Adrenal gland (tissue), 12 donors: ENCODE data around the gene MRGPRD. TPM values are rescaled to one million over a fixed set of nuclear protein-coding genes. Genes with fewer than 3 reads are reported as not detected.

Experiments
- DNase-seq, 7 donors: peaks; one replicate each; pipeline ENCODE4 v3.0.0-alpha.2; 2019 to 2020
- H3K27ac ChIP-seq, 5 donors: fragments of 200-600 bp; sonication (generic) in 4 of 5; 1 replicate in 3 of 5; 2 replicates in 2 of 5; pipeline versions ENCODE4 v1.5.1 to v1.8.0; 2016 to 2020; ENCODE audit warnings: mild to moderate bottlenecking in 1 of 5
- H3K27me3 ChIP-seq: fragments of 200-600 bp; 2 replicates; pipeline ENCODE4 v1.8.0; 2021
- H3K36me3 ChIP-seq, 2 donors: fragments of 200-600 bp; replicated peaks in 1 of 2; 1 replicate in 1 of 2; 2 replicates in 1 of 2; pipeline versions ENCODE4 v1.5.1 to v1.8.0; 2018 to 2022
- H3K4me1 ChIP-seq, 2 donors: fragments of 200-600 bp; replicated peaks in 1 of 2; 1 replicate in 1 of 2; 2 replicates in 1 of 2; pipeline versions ENCODE4 v1.5.1 to v1.8.0; 2018 to 2021
- H3K4me3 ChIP-seq, 4 donors: fragments of 200-600 bp; sonication (generic) in 3 of 4; one replicate each; pipeline ENCODE4 v1.5.1; 2016 to 2018
- H3K9me3 ChIP-seq, 3 donors: fragments of 200-600 bp; sonication (generic) in 1 of 3; replicated peaks in 1 of 3; 1 replicate in 2 of 3; 2 replicates in 1 of 3; pipeline versions ENCODE4 v1.5.1 to v1.8.0; 2016 to 2021
- POLR2A ChIP-seq, 2 donors: fragments of 450-650 bp; IDR thresholded peaks; one replicate each; pipeline ENCODE4 v1.6.1; 2017; ENCODE audit warnings: antibody characterized with exemption in 2 of 2, mild to moderate bottlenecking in 2 of 2, moderate library complexity in 1 of 2
- WGBS, 4 donors: extraction: QIAGEN DNeasy Blood & Tissue Kit in 2 of 4; methylation state at CpG; one replicate each; pipeline versions ENCODE4 v1.1.5 to v1.1.7; 2013 to 2017; 5-methylcytosine and 5-hydroxymethylcytosine counted together
- intact Hi-C, 2 donors: fragments of 100-400 bp; cut with DNase I; formaldehyde crosslinking; loops; one replicate each; pipeline versions ENCODE4 v1.14.1 to v1.15.0; 2022 to 2023
- polyA plus RNA-seq, 3 donors: library from polyadenylated mRNA; stranded (reverse); fragments of 200-250 nt in 2 of 3; fragments of 350-450 nt in 1 of 3; fragmentation: Illumina TruSeq in 1 of 3; extraction: RNeasy Lipid Tissue Mini Kit (QIAGEN cat#74804) in 1 of 3; gene quantifications; one replicate each; pipeline ENCODE4 v1.2.3, GENCODE V29; 2013 to 2014
- total RNA-seq, 9 donors: library from RNA; depleted of rRNA in 4 of 9; stranded (reverse); fragments of >200 nt in 4 of 9; fragments of 120-200 nt in 1 of 9; fragmentation: NEBNext Ultra II Directional in 1 of 9; extraction: Animal tissue kit (Norgen Biotek cat#: 25700) in 1 of 9; gene quantifications; one replicate each; pipeline versions ENCODE4 v1.1.0 to v1.2.4, GENCODE V29; 2013 to 2023
- TF ChIP-seq, protein P1 (sequence below), 6 experiments: fragments of 450-650 bp in 4 of 6; fragments of 200-600 bp in 2 of 6; sonication (generic) in 1 of 6; IDR thresholded peaks; 1 replicate in 5 of 6; 2 replicates in 1 of 6; pipeline versions ENCODE4 v1.5.1 to v1.8.0; 2016 to 2021; ENCODE audit warnings: antibody characterized with exemption in 6 of 6, mild to moderate bottlenecking in 2 of 6, moderate library complexity in 1 of 6
- donor health status: healthy with polysubstance abuse.
- donor health status: Bipolar disorder and iron deficiency.
- donor health status: DM: yes; HTN: yes; CAD: no.
- donor health status: DM: no; HTN: no; CAD: no.
- donor health status: DM: no; HTN: no; CAD: no.
- donor health status: DM: yes; HTN: yes; CAD: no.

The MRGPRD gene
- total and polyA plus RNA-seq, 12 donors = not detected

DNA sequence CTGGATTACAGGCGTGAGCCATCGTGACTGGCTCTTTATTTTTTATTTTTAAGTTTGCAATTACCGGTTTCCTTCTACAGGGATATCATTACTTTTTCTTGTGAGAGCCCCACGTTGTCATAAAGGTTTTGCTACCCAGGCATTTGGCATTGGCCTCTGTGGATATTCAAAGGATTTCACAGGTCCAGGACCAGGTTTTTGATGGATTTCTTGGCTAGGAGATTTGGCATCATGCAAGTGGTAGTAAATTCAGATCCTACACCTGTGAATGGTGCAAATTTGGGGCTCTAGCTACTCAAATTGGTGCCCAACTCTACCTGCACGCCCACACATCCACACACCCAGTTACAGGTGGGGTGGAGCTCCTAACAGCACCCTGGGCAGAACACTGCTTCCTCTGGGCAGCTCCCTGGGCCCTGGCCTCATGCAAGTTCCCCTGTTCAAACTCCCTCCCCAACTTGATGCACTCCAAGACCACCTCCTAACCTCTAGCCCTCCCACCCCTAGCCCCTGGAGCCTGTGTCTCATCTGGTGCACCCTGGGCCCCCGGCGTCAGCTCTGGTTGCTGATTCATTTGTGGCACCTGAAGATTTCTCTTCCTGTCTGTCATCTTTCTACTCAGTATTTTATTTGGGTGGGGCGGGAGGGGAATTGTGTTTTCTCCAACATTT, 9.3 kb upstream of the MRGPRD start:
- Histone ChIP-seq H3K36me3 (no peaks in the 10 kb centered on the region), H3K4me1 (no peaks in the 10 kb centered on the region), H3K27me3 (peaks cover 5% of the 10 kb centered on the region), H3K27ac (no peak overlapping the region), H3K9me3 (no peaks in the 10 kb centered on the region), H3K4me3 (no peak overlapping the region)
- DNase-seq = peak in 3 of 7 donors; percentile 0 to 18 (median 5)
- TF ChIP-seq, protein P1, sequence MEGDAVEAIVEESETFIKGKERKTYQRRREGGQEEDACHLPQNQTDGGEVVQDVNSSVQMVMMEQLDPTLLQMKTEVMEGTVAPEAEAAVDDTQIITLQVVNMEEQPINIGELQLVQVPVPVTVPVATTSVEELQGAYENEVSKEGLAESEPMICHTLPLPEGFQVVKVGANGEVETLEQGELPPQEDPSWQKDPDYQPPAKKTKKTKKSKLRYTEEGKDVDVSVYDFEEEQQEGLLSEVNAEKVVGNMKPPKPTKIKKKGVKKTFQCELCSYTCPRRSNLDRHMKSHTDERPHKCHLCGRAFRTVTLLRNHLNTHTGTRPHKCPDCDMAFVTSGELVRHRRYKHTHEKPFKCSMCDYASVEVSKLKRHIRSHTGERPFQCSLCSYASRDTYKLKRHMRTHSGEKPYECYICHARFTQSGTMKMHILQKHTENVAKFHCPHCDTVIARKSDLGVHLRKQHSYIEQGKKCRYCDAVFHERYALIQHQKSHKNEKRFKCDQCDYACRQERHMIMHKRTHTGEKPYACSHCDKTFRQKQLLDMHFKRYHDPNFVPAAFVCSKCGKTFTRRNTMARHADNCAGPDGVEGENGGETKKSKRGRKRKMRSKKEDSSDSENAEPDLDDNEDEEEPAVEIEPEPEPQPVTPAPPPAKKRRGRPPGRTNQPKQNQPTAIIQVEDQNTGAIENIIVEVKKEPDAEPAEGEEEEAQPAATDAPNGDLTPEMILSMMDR (IDR thresholded peaks at IDR 0.05) = no peak
- TF ChIP-seq POLR2A (IDR thresholded peaks at IDR 0.05) = no peak
- WGBS, 4 donors = 76 to 86% (median 82%) methylated on average over 8 of the region's 8 CpGs
- intact Hi-C loops = no loop called here

DNA sequence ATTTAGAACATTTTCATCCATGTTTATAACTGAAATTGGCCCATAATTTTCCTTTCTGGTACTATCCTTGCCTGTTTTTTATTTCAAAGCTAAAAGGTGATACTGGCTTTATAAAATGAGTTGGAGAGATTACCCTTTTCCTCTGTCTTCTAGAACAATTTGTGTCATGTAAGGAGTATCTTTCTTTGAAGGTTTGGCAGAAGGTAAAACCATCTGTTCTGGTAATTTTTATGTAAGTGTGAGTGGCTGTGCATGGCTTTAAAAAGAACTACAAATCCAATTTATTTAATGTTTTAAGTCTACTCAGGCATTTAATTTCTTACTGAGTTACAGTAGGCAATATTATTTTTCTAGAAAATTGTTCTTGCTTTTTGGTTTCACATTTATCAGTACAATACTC, 7.7 kb upstream of the MRGPRD start:
- intact Hi-C loops = no loop called here
- no peaks in the 10 kb centered on the region for H3K9me3 ChIP-seq
- no peaks in the 10 kb centered on the region for H3K4me1 ChIP-seq
- no peak overlapping the region for H3K27ac ChIP-seq
- TF ChIP-seq, protein P1 (IDR thresholded peaks at IDR 0.05) = no peak
- no peak for TF ChIP-seq POLR2A (IDR thresholded peaks at IDR 0.05)
- H3K36me3 ChIP-seq = no peaks in the 10 kb centered on the region
- peaks cover 5% of the 10 kb centered on the region for H3K27me3 ChIP-seq
- no peak for DNase-seq
- H3K4me3 ChIP-seq = no peak overlapping the region

DNA sequence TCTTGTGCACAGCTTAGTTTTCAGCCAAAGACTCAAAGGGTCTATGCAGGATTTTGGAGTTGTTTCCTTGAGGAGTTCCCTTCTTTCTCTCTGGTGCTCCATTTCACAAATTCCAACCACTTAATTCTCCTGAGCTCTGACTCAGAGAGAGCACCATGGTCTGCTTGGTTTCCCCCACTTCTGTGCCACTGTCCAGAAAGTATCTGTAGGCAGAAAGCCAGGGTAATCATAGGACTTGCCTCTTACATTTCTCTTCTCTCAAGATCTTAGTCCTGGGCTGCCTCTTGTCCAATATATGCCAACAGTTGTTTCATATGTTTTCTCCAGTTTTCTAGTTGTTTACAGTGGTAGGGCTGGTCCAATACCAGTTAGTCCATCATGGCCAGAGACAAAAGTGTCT, 6.4 kb upstream of the MRGPRD start:
- Histone ChIP-seq H3K27ac (no peak overlapping the region), H3K9me3 (no peaks in the 10 kb centered on the region), H3K4me3 (no peak overlapping the region), H3K4me1 (no peaks in the 10 kb centered on the region), H3K36me3 (no peaks in the 10 kb centered on the region), H3K27me3 (peaks cover 5% of the 10 kb centered on the region)
- intact Hi-C loops = no loop called here
- TF ChIP-seq, protein P1 (IDR thresholded peaks at IDR 0.05) = no peak
- TF ChIP-seq POLR2A (IDR thresholded peaks at IDR 0.05) = no peak
- peak in 2 of 7 donors; percentile 1 to 2 for DNase-seq

DNA sequence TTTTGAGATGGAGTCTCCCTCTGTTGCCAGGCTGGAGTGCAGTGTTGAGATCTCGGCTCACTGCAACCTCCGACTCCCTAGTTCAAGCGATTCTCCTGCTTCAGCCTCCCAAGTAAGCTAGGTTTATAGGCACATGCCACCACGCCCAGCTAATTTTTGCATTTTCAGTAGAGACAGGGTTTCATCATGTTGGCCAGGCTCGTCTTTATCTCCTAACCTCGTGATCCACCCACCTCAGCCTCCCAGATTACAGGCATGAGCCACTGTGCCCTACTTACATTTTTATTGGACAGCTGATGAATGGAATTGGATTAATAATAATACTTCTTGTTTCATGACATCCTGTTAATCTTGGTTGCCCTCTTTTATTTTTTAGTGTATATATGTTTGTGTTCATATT, 3.0 kb upstream of the MRGPRD start:
- intact Hi-C loops = no loop called here
- no peaks in the 10 kb centered on the region for H3K4me1 ChIP-seq
- no peaks in the 10 kb centered on the region for H3K36me3 ChIP-seq
- H3K4me3 ChIP-seq = no peak overlapping the region
- TF ChIP-seq POLR2A (IDR thresholded peaks at IDR 0.05) = no peak
- TF ChIP-seq, protein P1 (IDR thresholded peaks at IDR 0.05) = no peak
- no peaks in the 10 kb centered on the region for H3K27me3 ChIP-seq
- H3K9me3 ChIP-seq = no peaks in the 10 kb centered on the region
- 77 to 82% (median 80%) methylated on average over 6 of the region's 6 CpGs for WGBS, 4 donors
- DNase-seq = peak in 1 of 7 donors; percentile 20
- H3K27ac ChIP-seq = no peak overlapping the region
